Esophagus muscularis mucosa (tissue), 4 donors: ENCODE measurements around the gene BNIP3. TPM values are rescaled to one million over a fixed set of nuclear protein-coding genes. Genes with fewer than 3 reads are reported as not detected.
"Not testable (repeated sequence)": the region's sequence is repeated elsewhere in the genome, so short reads cannot be mapped to it uniquely, and the experiment has no call there.

Source experiments
- DNase-seq: peaks from one replicate; pipeline ENCODE4 v3.0.0-alpha.2; 2017; ENCODE audit errors: extremely low spot score
- H3K27ac ChIP-seq, 4 donors: fragments of 200-600 bp; sonication (generic); replicated peaks in 1 of 4; 1 replicate in 3 of 4; 2 replicates in 1 of 4; pipeline ENCODE4 v1.5.1; 2016 to 2019; ENCODE audit warnings: mild to moderate bottlenecking in 1 of 4
- H3K27me3 ChIP-seq, 4 donors: fragments of 200-600 bp; sonication (generic); one replicate each; pipeline versions ENCODE4 v1.5.1 to v1.6.0; 2016 to 2019
- H3K36me3 ChIP-seq, 4 donors: fragments of 200-600 bp; sonication (generic); one replicate each; pipeline ENCODE4 v1.5.1; 2016 to 2019
- H3K4me1 ChIP-seq, 4 donors: fragments of 200-600 bp; sonication (generic); one replicate each; pipeline ENCODE4 v1.5.1; 2016 to 2019
- H3K4me3 ChIP-seq, 4 donors: fragments of 200-600 bp; sonication (generic); 1 replicate in 2 of 4; 2 replicates in 2 of 4; pipeline ENCODE4 v1.5.1; 2016 to 2019; ENCODE audit warnings: mild to moderate bottlenecking in 4 of 4, moderate library complexity in 1 of 4
- H3K9me3 ChIP-seq, 4 donors: fragments of 200-600 bp; sonication (generic); 1 replicate in 3 of 4; 2 replicates in 1 of 4; pipeline ENCODE4 v1.5.1; 2016 to 2019
- EP300 ChIP-seq: sonication (generic); formaldehyde crosslinking; IDR thresholded peaks from one replicate; pipeline ENCODE4 v1.6.1; 2017; ENCODE audit warnings: antibody characterized with exemption
- POLR2A ChIP-seq: fragments of 450-650 bp; IDR thresholded peaks from one replicate; pipeline ENCODE4 v1.6.1; 2017; ENCODE audit warnings: antibody characterized with exemption, moderate library complexity, mild to moderate bottlenecking, low read depth
- POLR2AphosphoS5 ChIP-seq, 2 donors: sonication (generic); formaldehyde crosslinking; IDR thresholded peaks; one replicate each; pipeline ENCODE4 v1.6.1; 2017; ENCODE audit warnings: antibody characterized with exemption in 2 of 2
- WGBS: methylation state at CpG from one replicate; pipeline ENCODE4 v1.1.5; 2018; 5-methylcytosine and 5-hydroxymethylcytosine counted together
- intact Hi-C: fragments of 100-400 bp; cut with DNase I; formaldehyde crosslinking; loops from one replicate; pipeline ENCODE4 v1.15.1; 2023
- total RNA-seq, 4 donors: library from RNA; depleted of rRNA; stranded (reverse); fragments of >200 nt; gene quantifications; one replicate each; pipeline versions ENCODE4 v1.1.0 to v1.2.1, GENCODE V29; 2016
- TF ChIP-seq, protein P1 (sequence below), 3 experiments: fragments of 200-600 bp in 2 of 3; fragments of 450-650 bp in 1 of 3; sonication (generic) in 2 of 3; IDR thresholded peaks; one replicate each; pipeline ENCODE4 v1.5.1; 2017 to 2019; ENCODE audit warnings: antibody characterized with exemption in 3 of 3, mild to moderate bottlenecking in 2 of 3, moderate library complexity in 1 of 3

BNIP3 gene
- total RNA-seq, 4 donors from 2014 or later = 51.4 to 68.9 (median 62.6) TPM

DNA sequence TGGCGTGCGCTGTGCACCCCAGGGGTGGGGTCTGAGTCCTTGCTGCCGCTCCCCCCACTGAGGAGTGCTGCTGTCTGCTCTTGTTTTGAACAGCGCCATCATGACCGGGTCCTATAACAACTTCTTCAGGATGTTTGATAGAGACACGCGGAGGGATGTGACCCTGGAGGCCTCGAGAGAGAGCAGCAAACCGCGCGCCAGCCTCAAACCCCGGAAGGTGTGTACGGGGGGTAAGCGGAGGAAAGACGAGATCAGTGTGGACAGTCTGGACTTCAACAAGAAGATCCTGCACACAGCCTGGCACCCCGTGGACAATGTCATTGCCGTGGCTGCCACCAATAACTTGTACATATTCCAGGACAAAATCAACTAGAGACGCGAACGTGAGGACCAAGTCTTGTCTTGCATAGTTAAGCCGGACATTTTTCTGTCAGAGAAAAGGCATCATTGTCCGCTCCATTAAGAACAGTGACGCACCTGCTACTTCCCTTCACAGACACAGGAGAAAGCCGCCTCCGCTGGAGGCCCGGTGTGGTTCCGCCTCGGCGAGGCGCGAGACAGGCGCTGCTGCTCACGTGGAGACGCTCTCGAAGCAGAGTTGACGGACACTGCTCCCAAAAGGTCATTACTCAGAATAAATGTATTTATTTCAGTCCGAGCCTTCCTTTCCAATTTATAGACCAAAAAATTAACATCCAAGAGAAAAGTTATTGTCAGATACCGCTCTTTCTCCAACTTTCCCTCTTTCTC, 26.0 kb downstream of the BNIP3 start:
- Histone ChIP-seq H3K27me3 (no peaks in the 10 kb centered on the region), H3K4me1 (no peaks in the 10 kb centered on the region), H3K9me3 (no peaks in the 10 kb centered on the region), H3K4me3 (no peak overlapping the region), H3K27ac (no peak overlapping the region), H3K36me3 (peaks cover 35 to 88% (median 73%) of the 10 kb centered on the region in 4 donors)
- intact Hi-C loops = no loop called here
- 95% methylated on average over 38 of the region's 38 CpGs for WGBS
- TF ChIP-seq, protein P1, sequence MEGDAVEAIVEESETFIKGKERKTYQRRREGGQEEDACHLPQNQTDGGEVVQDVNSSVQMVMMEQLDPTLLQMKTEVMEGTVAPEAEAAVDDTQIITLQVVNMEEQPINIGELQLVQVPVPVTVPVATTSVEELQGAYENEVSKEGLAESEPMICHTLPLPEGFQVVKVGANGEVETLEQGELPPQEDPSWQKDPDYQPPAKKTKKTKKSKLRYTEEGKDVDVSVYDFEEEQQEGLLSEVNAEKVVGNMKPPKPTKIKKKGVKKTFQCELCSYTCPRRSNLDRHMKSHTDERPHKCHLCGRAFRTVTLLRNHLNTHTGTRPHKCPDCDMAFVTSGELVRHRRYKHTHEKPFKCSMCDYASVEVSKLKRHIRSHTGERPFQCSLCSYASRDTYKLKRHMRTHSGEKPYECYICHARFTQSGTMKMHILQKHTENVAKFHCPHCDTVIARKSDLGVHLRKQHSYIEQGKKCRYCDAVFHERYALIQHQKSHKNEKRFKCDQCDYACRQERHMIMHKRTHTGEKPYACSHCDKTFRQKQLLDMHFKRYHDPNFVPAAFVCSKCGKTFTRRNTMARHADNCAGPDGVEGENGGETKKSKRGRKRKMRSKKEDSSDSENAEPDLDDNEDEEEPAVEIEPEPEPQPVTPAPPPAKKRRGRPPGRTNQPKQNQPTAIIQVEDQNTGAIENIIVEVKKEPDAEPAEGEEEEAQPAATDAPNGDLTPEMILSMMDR (IDR thresholded peaks at IDR 0.05) = no peak
- TF ChIP-seq EP300 (no peak), POLR2AphosphoS5 (IDR thresholded peaks at IDR 0.05) (no peak), POLR2A (no peak)
- DNase-seq = no peak

DNA sequence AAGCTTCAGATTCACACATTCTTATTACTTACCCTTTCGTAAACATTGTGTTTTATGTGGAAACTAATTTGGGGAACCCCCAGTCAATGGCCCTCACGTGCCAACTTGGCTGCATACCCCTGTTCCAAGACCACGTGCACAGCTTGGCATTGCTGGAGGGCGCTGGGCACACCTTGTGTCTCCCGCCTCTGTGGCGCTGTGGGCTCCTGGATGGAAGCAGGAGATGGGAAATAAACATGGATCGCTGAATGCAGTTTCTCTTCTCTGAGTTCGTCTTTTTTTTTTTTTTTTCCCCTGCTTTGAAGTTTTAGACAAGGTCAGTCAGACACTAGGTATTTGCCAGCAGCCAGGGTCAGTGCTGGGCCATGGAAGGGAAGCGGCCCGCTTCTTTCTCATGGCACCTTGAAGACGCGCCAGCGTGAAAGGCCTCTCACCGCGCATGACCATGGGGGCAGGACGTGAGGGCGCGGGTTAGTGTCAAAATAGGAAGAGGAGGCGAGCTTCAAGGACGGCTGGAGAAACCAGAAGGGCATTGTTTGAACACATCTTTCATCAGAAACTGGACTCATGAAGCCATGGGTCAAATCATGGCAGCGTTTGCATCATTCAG, 27.3 kb downstream of the BNIP3 start:
- DNase-seq = no peak
- Histone ChIP-seq H3K27me3 (no peaks in the 10 kb centered on the region), H3K27ac (no peak overlapping the region), H3K4me1 (no peaks in the 10 kb centered on the region), H3K36me3 (peaks cover 42 to 85% (median 71%) of the 10 kb centered on the region in 4 donors), H3K4me3 (no peak overlapping the region), H3K9me3 (no peaks in the 10 kb centered on the region)
- intact Hi-C loops = no loop called here
- TF ChIP-seq, protein P1 (IDR thresholded peaks at IDR 0.05) = no peak
- TF ChIP-seq POLR2A (no peak), POLR2AphosphoS5 (IDR thresholded peaks at IDR 0.05) (no peak), EP300 (no peak)
- 92% methylated on average over 21 of the region's 21 CpGs for WGBS

DNA sequence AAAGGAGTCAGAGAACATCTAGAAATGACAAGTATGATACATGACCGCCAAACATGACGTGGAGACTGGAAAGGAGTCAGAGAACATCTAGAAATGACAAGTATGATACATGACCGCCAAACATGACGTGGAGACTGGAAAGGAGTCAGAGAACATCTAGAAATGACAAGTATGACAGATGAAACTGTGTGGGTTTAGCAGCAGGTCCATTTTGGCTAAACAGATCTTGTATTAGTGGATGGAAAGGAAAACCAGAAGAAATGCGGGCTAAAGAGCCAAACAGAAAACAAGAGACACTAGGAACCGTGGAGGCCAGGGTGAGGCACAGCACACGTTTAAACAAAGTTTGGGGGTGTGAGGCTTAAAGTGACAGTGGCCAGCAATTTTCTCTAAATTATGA, 31.8 kb downstream of the BNIP3 start:
- H3K4me3 ChIP-seq, H3K27ac ChIP-seq, intact Hi-C loops, H3K9me3 ChIP-seq, DNase-seq, H3K27me3 ChIP-seq: not testable (repeated sequence)
- WGBS = 81% methylated on average over 5 of the region's 7 CpGs
- Histone ChIP-seq H3K36me3 (peaks cover 49 to 85% (median 79%) of the 10 kb centered on the region in 4 donors), H3K4me1 (peaks cover 0 to 14% (median 11%) of the 10 kb centered on the region in 4 donors)

DNA sequence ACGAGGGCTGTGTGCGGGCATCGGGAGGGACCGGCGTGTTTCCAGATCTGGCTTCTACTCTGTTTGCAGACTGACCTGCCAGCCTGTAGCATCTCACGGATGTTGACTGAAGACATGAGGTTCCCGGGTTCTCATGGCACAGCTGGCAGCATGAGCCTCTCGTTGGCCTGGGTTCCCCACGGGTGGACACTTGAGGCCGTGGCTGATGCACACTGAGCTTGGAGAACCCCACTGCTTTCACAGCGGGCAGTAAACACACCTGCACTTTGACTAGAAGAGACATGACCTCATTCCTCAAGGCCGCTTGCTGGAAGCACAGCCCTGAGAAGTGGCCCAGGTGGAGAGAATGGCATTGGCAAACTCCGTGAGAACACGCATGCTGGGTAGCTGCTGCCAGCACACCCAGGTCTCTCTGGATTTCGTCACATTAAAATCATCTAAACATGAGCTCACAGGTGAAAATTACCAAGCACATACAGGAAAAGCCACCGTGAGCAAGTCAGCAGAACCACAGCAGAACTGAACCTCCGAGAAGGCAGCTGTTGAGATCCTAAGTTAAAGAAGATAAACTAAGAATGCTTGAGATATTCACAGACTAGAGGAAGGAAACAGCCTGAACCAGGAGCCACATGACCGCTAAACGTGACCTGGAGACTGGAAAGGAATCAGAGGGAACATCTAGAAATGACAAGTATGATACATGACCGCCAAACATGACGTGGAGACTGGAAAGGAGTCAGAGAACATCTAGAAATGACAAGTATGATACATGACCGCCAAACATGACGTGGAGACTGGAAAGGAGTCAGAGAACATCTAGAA, 32.5 kb downstream of the BNIP3 start:
- H3K36me3 ChIP-seq = peaks cover 49 to 85% (median 79%) of the 10 kb centered on the region in 4 donors
- no peak overlapping the region for H3K27ac ChIP-seq
- 96% methylated on average over 15 of the region's 23 CpGs for WGBS
- DNase-seq = no peak
- peaks cover 0 to 14% (median 11%) of the 10 kb centered on the region in 4 donors for H3K4me1 ChIP-seq
- no peaks in the 10 kb centered on the region for H3K27me3 ChIP-seq
- TF ChIP-seq POLR2A = no peak
- no peaks in the 10 kb centered on the region for H3K9me3 ChIP-seq
- intact Hi-C loops = no loop called here
- no peak overlapping the region for H3K4me3 ChIP-seq

DNA sequence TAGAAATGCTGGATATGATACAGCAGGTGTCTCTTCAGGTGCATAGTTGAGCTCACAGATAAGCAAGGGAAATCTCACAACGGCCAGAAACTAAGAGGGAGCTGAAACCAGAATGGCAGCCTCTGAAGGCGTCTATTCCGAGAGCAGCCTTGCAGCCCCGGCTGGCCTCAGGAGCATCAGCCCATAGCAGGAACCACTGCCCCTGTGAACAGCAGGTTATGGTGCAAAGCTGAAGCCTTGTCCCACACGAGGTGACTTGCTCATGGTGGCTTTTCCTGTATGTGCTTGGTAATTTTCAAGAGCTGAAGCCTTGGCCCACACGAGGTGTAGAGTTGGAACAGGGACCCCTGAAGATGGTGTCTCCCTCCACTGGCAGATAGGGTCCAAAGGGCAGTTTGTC, 33.2 kb downstream of the BNIP3 start:
- intact Hi-C loops = no loop called here
- no peak for DNase-seq

More for the DNA sequence above, 33.2 kb downstream of the BNIP3 start:
- no peak overlapping the region for H3K4me3 ChIP-seq
- WGBS = 85% methylated on average over 4 of the region's 6 CpGs
- no peak overlapping the region for H3K27ac ChIP-seq
- H3K9me3 ChIP-seq = no peaks in the 10 kb centered on the region
- TF ChIP-seq, protein P1 (IDR thresholded peaks at IDR 0.05) = no peak
- TF ChIP-seq POLR2AphosphoS5 (IDR thresholded peaks at IDR 0.05) = no peak
- TF ChIP-seq POLR2A = no peak
- TF ChIP-seq EP300 = no peak
- no peaks in the 10 kb centered on the region for H3K27me3 ChIP-seq
- H3K36me3 ChIP-seq = peaks cover 49 to 82% (median 74%) of the 10 kb centered on the region in 4 donors
- H3K4me1 ChIP-seq = peaks cover 0 to 14% (median 11%) of the 10 kb centered on the region in 4 donors
